ENCODE data around the gene MORN3.
"Not testable (repeated sequence)": the region's sequence is repeated elsewhere in the genome, so short reads cannot be mapped to it uniquely, and the experiment has no call there.

MORN3 gene

GRCh38 chr12:121638298-121639202 lies 30.9 kb downstream of the MORN3 start:
- DNase-seq (ENCODE audit: low read depth, low spot score): no peak

GRCh38 chr12:121637231-121637914 lies 32.1 kb downstream of the MORN3 start:
- no peak for DNase-seq (ENCODE audit: low read depth, low spot score)

GRCh38 chr12:121634836-121635235 lies 34.6 kb downstream of the MORN3 start:
- no peak for DNase-seq (ENCODE audit: low read depth, low spot score)

- not testable (repeated sequence) for DNase-seq (ENCODE audit: low read depth, low spot score)
Observed at GRCh38 chr12:121633833-121634196, 35.6 kb downstream of the MORN3 start.

GRCh38 chr12:121632069-121632970 lies 37.1 kb downstream of the MORN3 start:
- no peak for DNase-seq (ENCODE audit: low read depth, low spot score)

- DNase-seq (ENCODE audit: low read depth, low spot score): no peak
Observed at GRCh38 chr12:121630791-121631355, 38.6 kb downstream of the MORN3 start.

- DNase-seq (ENCODE audit: low read depth, low spot score): no peak
Observed at GRCh38 chr12:121628536-121628935, 40.9 kb downstream of the MORN3 start.

GRCh38 chr12:121628037-121628436 lies 41.4 kb downstream of the MORN3 start:
- no peak for DNase-seq (ENCODE audit: low read depth, low spot score)

GRCh38 chr12:121626853-121627640 lies 42.4 kb downstream of the MORN3 start:
- DNase-seq (ENCODE audit: low read depth, low spot score): peak; percentile 44

- DNase-seq (ENCODE audit: low read depth, low spot score): peak; percentile 81
Observed at GRCh38 chr12:121626087-121626852, 43.2 kb downstream of the MORN3 start, which contains the start of gene ORAI1. Gene ORAI1 (plus strand): TSS chr12:121626530.

- DNase-seq (ENCODE audit: low read depth, low spot score): no peak
Observed at GRCh38 chr12:121620333-121620891, 49.0 kb downstream of the MORN3 start.

- DNase-seq (ENCODE audit: low read depth, low spot score): no peak
Observed at GRCh38 chr12:121618659-121619233, 50.7 kb downstream of the MORN3 start.

GRCh38 chr12:121614872-121615467 lies 54.5 kb downstream of the MORN3 start:
- DNase-seq (ENCODE audit: low read depth, low spot score): no peak

GRCh38 chr12:121613462-121613861 lies 56.0 kb downstream of the MORN3 start:
- DNase-seq (ENCODE audit: low read depth, low spot score): no peak

- DNase-seq (ENCODE audit: low read depth, low spot score): no peak
Observed at GRCh38 chr12:121611306-121611705, 58.1 kb downstream of the MORN3 start.

- no peak for DNase-seq (ENCODE audit: low read depth, low spot score)
Observed at GRCh38 chr12:121610239-121611149, 59.0 kb downstream of the MORN3 start.

- no peak for DNase-seq (ENCODE audit: low read depth, low spot score)
Observed at GRCh38 chr12:121608301-121608700, 61.2 kb downstream of the MORN3 start.

GRCh38 chr12:121603581-121603980 lies 65.9 kb downstream of the MORN3 start:
- DNase-seq (ENCODE audit: low read depth, low spot score): no peak
